ENCODE results near the gene RNF222.

- TF ChIP-seq POLR2A (IDR thresholded peaks at IDR 0.05): no peak
- TF ChIP-seq CTCF (IDR thresholded peaks at IDR 0.05): no peak
Observed at GRCh38 chr17:8360260-8360659, 37.4 kb downstream of the RNF222 start.
